Measurements from ENCODE around the gene RLF.
"Not testable (repeated sequence)": the region's sequence is repeated elsewhere in the genome, so short reads cannot be mapped to it uniquely, and the experiment has no call there.

The RLF gene

DNA sequence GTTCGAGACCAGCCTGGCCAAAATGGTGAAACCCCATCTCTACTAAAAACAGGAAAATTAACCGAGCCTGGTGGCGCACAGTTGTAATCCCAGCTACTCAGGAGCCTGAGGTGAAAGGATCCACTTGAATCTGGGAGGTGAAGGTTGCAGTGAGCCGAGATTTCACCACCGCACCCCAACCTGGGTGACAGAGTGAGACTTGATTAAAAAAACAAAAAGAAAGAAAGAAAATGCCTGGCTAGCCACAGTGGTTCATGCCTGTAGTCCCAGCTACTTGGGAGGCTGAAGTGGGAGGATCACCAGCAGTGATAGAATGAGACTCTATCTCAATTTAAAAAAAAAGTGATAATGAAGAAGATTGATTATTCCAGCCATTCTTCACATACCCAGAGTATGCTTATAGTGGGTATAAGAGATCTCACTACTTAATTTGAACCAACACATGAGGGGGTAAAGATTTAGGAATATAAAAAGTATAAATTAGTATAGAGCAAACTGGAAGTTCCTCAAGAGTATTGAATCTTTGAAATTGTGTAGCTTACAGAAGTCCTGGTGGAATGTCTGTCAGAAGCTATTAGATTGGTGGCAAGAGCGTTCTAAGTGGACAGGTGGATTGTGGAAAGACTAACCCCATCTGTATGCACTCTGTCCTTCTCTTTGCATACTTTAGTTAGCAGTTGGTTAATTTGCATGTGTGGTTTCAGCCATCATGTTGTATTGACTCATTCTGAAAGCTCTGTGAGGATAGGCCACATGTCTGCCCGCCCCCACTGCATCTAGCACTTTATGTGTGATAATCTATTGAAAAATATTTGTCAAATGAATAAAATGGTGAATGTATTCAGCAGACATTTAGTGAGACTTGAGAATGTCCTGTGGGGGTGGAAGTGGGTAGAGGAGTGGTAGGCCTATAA lies 25.0 kb downstream of the RLF start:
- peaks cover 0 to 12% (median 10%) of the 10 kb centered on the region in 5 donors for H3K4me1 ChIP-seq (ENCODE audit: control insufficient read depth in 5 of 5, insufficient read depth in 5 of 5, low read length in 5 of 5)
- H3K27me3 ChIP-seq (ENCODE audit: control insufficient read depth in 5 of 5, insufficient read depth in 4 of 5, low read length in 5 of 5), result no peaks in the 10 kb centered on the region
- H3K36me3 ChIP-seq (ENCODE audit: control insufficient read depth in 5 of 5, insufficient read depth in 5 of 5, low read length in 5 of 5), result peaks cover 0 to 19% (median 8%) of the 10 kb centered on the region in 5 donors
- H3K9ac ChIP-seq (ENCODE audit: low read length in 5 of 5), result no peak overlapping the region
- no peak overlapping the region for H3K27ac ChIP-seq (ENCODE audit: low read depth, low read length)
- H3K4me3 ChIP-seq (ENCODE audit: low read depth in 1 of 5, low read length in 5 of 5), result no peak overlapping the region
- no peaks in the 10 kb centered on the region for H3K9me3 ChIP-seq (ENCODE audit: control insufficient read depth in 5 of 5, low read length in 5 of 5)

DNA sequence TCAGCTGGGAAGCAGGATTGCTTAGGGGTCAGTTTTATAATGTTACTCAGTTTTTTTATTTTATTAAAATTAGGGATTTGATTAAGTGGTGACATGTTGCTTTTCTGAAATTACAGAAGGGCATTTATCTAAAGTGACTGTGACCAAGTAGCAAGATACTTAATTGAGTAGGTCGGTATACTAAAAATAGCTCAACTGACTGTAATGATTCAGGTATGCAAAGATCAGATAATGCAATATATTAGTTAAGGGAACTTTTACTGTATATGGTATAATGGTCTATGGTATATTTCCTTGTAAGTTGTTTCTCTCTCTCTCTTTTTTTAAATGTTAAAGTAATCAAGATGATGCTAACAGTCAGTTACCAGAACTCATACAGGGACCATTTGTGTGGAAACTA lies 26.2 kb downstream of the RLF start:
- Histone ChIP-seq H3K27ac (ENCODE audit: low read depth, low read length) (no peak overlapping the region), H3K9me3 (ENCODE audit: control insufficient read depth in 5 of 5, low read length in 5 of 5) (no peaks in the 10 kb centered on the region), H3K4me1 (ENCODE audit: control insufficient read depth in 5 of 5, insufficient read depth in 5 of 5, low read length in 5 of 5) (peaks cover 0 to 12% (median 10%) of the 10 kb centered on the region in 5 donors)

DNA sequence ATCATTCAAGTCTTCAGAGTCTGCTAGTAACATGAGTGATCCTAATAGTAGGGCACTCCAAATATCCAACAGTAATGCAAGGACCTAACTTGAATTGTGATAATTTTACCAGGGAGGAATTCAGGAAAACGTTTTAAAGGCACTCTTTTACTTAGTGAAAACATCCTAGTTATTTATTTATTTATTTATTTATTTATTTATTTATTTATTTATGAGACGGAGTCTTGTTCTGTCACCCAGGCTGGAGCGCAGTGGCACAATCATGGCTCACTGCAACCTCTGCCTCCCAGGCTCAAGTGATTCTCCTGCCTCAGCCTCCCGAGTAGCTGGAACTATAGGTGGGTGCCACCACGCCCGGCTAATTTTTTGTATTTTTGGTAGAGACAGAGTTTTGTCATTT lies 33.5 kb downstream of the RLF start:
- peaks cover 22 to 51% (median 33%) of the 10 kb centered on the region in 5 donors for H3K36me3 ChIP-seq (ENCODE audit: control insufficient read depth in 5 of 5, insufficient read depth in 5 of 5, low read length in 5 of 5)
- not testable (repeated sequence) for H3K27ac ChIP-seq (ENCODE audit: low read depth, low read length); H3K4me3 ChIP-seq (ENCODE audit: low read depth in 1 of 5, low read length in 5 of 5); H3K9me3 ChIP-seq (ENCODE audit: control insufficient read depth in 5 of 5, low read length in 5 of 5); H3K4me1 ChIP-seq (ENCODE audit: control insufficient read depth in 5 of 5, insufficient read depth in 5 of 5, low read length in 5 of 5); H3K27me3 ChIP-seq (ENCODE audit: control insufficient read depth in 5 of 5, insufficient read depth in 4 of 5, low read length in 5 of 5); H3K9ac ChIP-seq (ENCODE audit: low read length in 5 of 5)

More for the DNA sequence above, 26.2 kb downstream of the RLF start:
- Histone ChIP-seq H3K36me3 (ENCODE audit: control insufficient read depth in 5 of 5, insufficient read depth in 5 of 5, low read length in 5 of 5) (peaks cover 8 to 31% (median 19%) of the 10 kb centered on the region in 5 donors), H3K4me3 (ENCODE audit: low read depth in 1 of 5, low read length in 5 of 5) (no peak overlapping the region), H3K9ac (ENCODE audit: low read length in 5 of 5) (no peak overlapping the region), H3K27me3 (ENCODE audit: control insufficient read depth in 5 of 5, insufficient read depth in 4 of 5, low read length in 5 of 5) (no peaks in the 10 kb centered on the region)

DNA sequence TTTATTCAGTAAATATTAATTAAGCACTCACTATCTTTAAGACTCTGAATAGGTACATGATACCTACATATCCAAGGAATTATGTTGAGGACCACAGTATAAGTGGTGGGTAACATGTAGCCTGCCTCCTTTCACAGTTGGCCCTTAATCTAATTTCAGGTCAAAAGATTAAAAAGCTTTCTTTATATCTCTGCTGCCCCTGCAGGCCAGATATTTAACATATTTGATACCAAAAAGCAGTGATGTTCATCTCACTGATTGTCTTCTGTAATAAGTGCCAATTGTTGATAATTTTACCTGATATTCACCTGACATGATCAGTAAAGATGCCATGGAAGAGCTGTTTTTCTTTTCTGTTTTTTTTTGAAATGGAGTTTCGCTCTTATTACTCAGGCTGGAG lies 36.5 kb downstream of the RLF start:
- Histone ChIP-seq H3K4me3 (ENCODE audit: low read depth in 1 of 5, low read length in 5 of 5) (no peak overlapping the region), H3K9ac (ENCODE audit: low read length in 5 of 5) (no peak overlapping the region), H3K4me1 (ENCODE audit: control insufficient read depth in 5 of 5, insufficient read depth in 5 of 5, low read length in 5 of 5) (peaks cover 0 to 5% (median 0%) of the 10 kb centered on the region in 5 donors), H3K36me3 (ENCODE audit: control insufficient read depth in 5 of 5, insufficient read depth in 5 of 5, low read length in 5 of 5) (peaks cover 13 to 28% (median 16%) of the 10 kb centered on the region in 5 donors), H3K27me3 (ENCODE audit: control insufficient read depth in 5 of 5, insufficient read depth in 4 of 5, low read length in 5 of 5) (no peaks in the 10 kb centered on the region), H3K27ac (ENCODE audit: low read depth, low read length) (no peak overlapping the region), H3K9me3 (ENCODE audit: control insufficient read depth in 5 of 5, low read length in 5 of 5) (no peaks in the 10 kb centered on the region)

DNA sequence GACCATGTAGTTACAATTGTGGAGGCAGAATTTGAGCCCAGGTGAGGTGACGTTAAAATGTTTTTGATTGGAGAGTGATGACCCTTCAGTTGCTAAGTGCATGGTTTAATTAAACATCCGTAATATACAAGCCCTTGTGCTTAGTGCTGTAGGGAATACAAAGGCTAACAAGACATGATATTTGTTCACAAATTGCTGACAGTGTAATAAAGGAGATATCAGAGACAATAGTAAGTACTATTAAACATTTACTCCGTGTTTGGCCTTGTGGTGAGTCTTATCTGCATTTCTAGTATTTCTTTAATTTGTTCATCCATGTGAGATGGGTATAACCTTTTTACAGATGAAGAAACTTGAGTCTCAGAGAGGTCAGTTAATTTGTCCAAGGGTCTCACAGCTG lies 37.9 kb downstream of the RLF start:
- no peaks in the 10 kb centered on the region for H3K9me3 ChIP-seq (ENCODE audit: control insufficient read depth in 5 of 5, low read length in 5 of 5)
- peaks cover 0 to 5% (median 0%) of the 10 kb centered on the region in 5 donors for H3K4me1 ChIP-seq (ENCODE audit: control insufficient read depth in 5 of 5, insufficient read depth in 5 of 5, low read length in 5 of 5)
- no peak overlapping the region for H3K9ac ChIP-seq (ENCODE audit: low read length in 5 of 5)
- no peak overlapping the region for H3K4me3 ChIP-seq (ENCODE audit: low read depth in 1 of 5, low read length in 5 of 5)
- H3K36me3 ChIP-seq (ENCODE audit: control insufficient read depth in 5 of 5, insufficient read depth in 5 of 5, low read length in 5 of 5), result peaks cover 14 to 28% (median 19%) of the 10 kb centered on the region in 5 donors
- H3K27ac ChIP-seq (ENCODE audit: low read depth, low read length), result no peak overlapping the region
- no peaks in the 10 kb centered on the region for H3K27me3 ChIP-seq (ENCODE audit: control insufficient read depth in 5 of 5, insufficient read depth in 4 of 5, low read length in 5 of 5)

DNA sequence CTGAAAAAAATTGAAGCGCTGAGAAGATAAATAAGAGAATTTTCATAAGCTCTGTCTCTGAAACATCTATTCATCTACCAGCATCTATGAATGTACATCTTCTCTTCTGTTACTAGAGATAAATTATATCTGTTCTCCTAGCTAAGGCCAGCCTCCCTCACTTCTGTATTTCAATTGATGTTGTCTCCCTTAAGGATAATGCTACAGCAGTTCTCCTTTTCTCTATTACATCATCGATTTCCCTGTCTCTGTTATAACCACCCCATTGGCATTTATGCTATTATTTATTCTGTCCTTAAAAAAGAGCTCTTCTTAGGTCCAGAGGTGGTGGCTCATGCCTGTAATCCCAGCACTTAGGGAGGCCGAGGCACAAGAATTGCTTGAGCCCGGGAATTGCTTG lies 43.7 kb downstream of the RLF start:
- H3K9ac ChIP-seq (ENCODE audit: low read length in 5 of 5), result no peak overlapping the region
- H3K36me3 ChIP-seq (ENCODE audit: control insufficient read depth in 5 of 5, insufficient read depth in 5 of 5, low read length in 5 of 5), result peaks cover 17 to 31% (median 20%) of the 10 kb centered on the region in 5 donors
- H3K4me3 ChIP-seq (ENCODE audit: low read depth in 1 of 5, low read length in 5 of 5), result no peak overlapping the region
- H3K4me1 ChIP-seq (ENCODE audit: control insufficient read depth in 5 of 5, insufficient read depth in 5 of 5, low read length in 5 of 5), result no peaks in the 10 kb centered on the region
- no peaks in the 10 kb centered on the region for H3K9me3 ChIP-seq (ENCODE audit: control insufficient read depth in 5 of 5, low read length in 5 of 5)
- H3K27me3 ChIP-seq (ENCODE audit: control insufficient read depth in 5 of 5, insufficient read depth in 4 of 5, low read length in 5 of 5), result no peaks in the 10 kb centered on the region
- no peak overlapping the region for H3K27ac ChIP-seq (ENCODE audit: low read depth, low read length)

DNA sequence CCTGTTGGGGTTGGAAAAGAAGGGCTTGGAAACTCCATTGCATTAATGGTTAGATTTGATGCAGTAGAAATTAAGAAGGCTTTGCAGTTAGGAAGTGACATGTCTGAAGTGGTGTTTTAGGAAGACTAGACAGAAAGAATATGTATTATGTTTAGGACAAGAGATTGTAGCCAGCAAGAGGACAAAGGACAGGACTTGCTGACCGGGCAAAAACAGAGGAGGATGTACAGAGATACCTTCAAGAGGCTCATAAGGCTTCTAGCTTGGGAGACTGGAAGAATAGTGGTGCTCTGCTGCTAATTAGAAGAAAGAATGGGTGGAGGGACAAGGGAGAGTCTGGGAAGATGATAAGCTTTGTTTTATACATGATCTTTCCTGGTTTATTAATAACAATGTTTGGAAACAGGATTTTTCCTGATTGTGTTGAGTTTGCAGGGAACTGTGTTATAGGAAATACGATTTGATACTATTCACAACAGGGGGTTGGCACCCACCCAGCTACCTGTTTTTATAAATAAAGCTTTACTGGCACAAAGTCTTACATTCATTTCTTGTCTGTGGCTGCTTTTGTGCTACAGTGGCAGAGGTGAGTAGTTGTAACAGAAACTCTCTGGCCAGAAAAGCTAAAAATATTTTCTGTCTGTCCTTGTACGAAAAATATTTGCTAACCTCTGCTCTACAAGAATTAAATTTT lies 49.5 kb downstream of the RLF start:
- H3K9ac ChIP-seq (ENCODE audit: low read length in 5 of 5), result no peak overlapping the region
- H3K27me3 ChIP-seq (ENCODE audit: control insufficient read depth in 5 of 5, insufficient read depth in 4 of 5, low read length in 5 of 5), result no peaks in the 10 kb centered on the region
- H3K27ac ChIP-seq (ENCODE audit: low read depth, low read length), result no peak overlapping the region
- peaks cover 10 to 32% (median 18%) of the 10 kb centered on the region in 5 donors for H3K36me3 ChIP-seq (ENCODE audit: control insufficient read depth in 5 of 5, insufficient read depth in 5 of 5, low read length in 5 of 5)
- peaks cover 0 to 5% (median 0%) of the 10 kb centered on the region in 5 donors for H3K4me1 ChIP-seq (ENCODE audit: control insufficient read depth in 5 of 5, insufficient read depth in 5 of 5, low read length in 5 of 5)
- no peaks in the 10 kb centered on the region for H3K9me3 ChIP-seq (ENCODE audit: control insufficient read depth in 5 of 5, low read length in 5 of 5)
- no peak overlapping the region for H3K4me3 ChIP-seq (ENCODE audit: low read depth in 1 of 5, low read length in 5 of 5)

DNA sequence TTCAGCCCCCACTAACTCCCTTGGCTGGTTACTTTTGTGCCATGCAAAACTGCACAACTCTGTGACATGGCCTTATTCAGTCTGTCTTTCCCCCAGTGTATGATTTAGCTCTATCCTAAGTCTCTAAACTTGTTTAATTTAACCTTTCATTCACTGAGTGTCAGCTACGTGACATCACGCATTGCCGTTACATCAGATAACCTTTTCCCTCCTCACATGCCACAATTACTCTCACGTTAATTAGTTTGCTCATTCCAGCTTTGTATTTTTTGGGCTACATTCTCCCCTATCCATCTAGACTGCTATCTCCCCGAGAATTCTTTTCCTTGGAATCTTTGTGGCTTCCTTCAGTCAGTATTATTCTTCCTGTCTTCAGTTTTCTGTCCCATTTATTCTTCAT lies 57.1 kb downstream of the RLF start:
- Histone ChIP-seq H3K9me3 (ENCODE audit: control insufficient read depth in 5 of 5, low read length in 5 of 5) (no peaks in the 10 kb centered on the region), H3K4me1 (ENCODE audit: control insufficient read depth in 5 of 5, insufficient read depth in 5 of 5, low read length in 5 of 5) (no peaks in the 10 kb centered on the region), H3K27me3 (ENCODE audit: control insufficient read depth in 5 of 5, insufficient read depth in 4 of 5, low read length in 5 of 5) (no peaks in the 10 kb centered on the region), H3K27ac (ENCODE audit: low read depth, low read length) (no peak overlapping the region), H3K36me3 (ENCODE audit: control insufficient read depth in 5 of 5, insufficient read depth in 5 of 5, low read length in 5 of 5) (peaks cover 0 to 15% (median 10%) of the 10 kb centered on the region in 5 donors), H3K4me3 (ENCODE audit: low read depth in 1 of 5, low read length in 5 of 5) (no peak overlapping the region), H3K9ac (ENCODE audit: low read length in 5 of 5) (no peak overlapping the region)

DNA sequence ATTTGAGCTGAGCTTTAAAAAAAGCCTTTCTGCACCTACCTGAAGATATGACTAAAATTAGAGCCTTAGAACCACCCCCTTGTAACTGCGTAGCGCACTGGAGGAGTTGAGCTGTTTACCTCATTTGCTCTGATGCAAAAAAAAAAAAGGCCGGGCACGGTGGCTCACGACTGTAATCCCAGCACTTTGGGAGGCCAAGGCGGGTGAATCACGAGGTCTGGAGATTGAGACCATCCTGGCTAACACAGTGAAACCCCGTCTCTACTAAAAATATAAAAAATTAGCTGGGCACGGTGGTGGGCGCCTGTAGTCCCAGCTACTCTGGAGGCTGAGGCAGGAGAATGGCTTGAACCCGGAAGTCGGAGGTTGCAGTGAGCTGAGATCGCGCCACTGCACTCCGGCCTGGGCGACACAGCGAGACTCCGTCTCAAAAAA lies 60.3 kb downstream of the RLF start:
- not testable (repeated sequence) for H3K27ac ChIP-seq (ENCODE audit: low read depth, low read length); H3K9me3 ChIP-seq (ENCODE audit: control insufficient read depth in 5 of 5, low read length in 5 of 5); H3K4me1 ChIP-seq (ENCODE audit: control insufficient read depth in 5 of 5, insufficient read depth in 5 of 5, low read length in 5 of 5); H3K4me3 ChIP-seq (ENCODE audit: low read depth in 1 of 5, low read length in 5 of 5); H3K27me3 ChIP-seq (ENCODE audit: control insufficient read depth in 5 of 5, insufficient read depth in 4 of 5, low read length in 5 of 5); H3K9ac ChIP-seq (ENCODE audit: low read length in 5 of 5)
- peaks cover 0 to 21% (median 12%) of the 10 kb centered on the region in 5 donors for H3K36me3 ChIP-seq (ENCODE audit: control insufficient read depth in 5 of 5, insufficient read depth in 5 of 5, low read length in 5 of 5)
